Measurements from ENCODE around the gene TSPAN11. TPM values are rescaled to one million over a fixed set of nuclear protein-coding genes. Genes with fewer than 3 reads are reported as not detected.

The TSPAN11 gene
- total and polyA plus RNA-seq, 4 donors, result 0.13 to 1.2 (median 0.44) TPM

GRCh38 chr12:30980955-30981662 lies 54.6 kb downstream of the TSPAN11 start:
- H3K9ac ChIP-seq (ENCODE audit: low read depth in 1 of 2, low read length in 2 of 2), result no peak overlapping the region
- DNase-seq (ENCODE audit: low spot score), result no peak
- TF ChIP-seq EGR1 (IDR thresholded peaks at IDR 0.05; ENCODE audit: low read depth in 2 of 2), result no peak
- TF ChIP-seq JUND (IDR thresholded peaks at IDR 0.05), result no peak
- TF ChIP-seq, protein P1, sequence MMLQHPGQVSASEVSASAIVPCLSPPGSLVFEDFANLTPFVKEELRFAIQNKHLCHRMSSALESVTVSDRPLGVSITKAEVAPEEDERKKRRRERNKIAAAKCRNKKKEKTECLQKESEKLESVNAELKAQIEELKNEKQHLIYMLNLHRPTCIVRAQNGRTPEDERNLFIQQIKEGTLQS (IDR thresholded peaks at IDR 0.05), result no peak
- no peak for TF ChIP-seq HNF4G (IDR thresholded peaks at IDR 0.05)
- no peak for TF ChIP-seq NR2F2 (IDR thresholded peaks at IDR 0.05)
- TF ChIP-seq MAX (IDR thresholded peaks at IDR 0.05), result no peak
- no peak for TF ChIP-seq FOXA1 (IDR thresholded peaks at IDR 0.05)
- TF ChIP-seq FOXA2 (IDR thresholded peaks at IDR 0.05), result no peak
- TF ChIP-seq RAD21 (IDR thresholded peaks at IDR 0.05), result no peak
- no peak for TF ChIP-seq REST (IDR thresholded peaks at IDR 0.05)
- TF ChIP-seq ZBTB33 (IDR thresholded peaks at IDR 0.05), result no peak
- TF ChIP-seq RXRA (IDR thresholded peaks at IDR 0.05), result no peak
- TF ChIP-seq GABPA (IDR thresholded peaks at IDR 0.05 in 1 of 2, conservative IDR thresholded peaks at IDR 0.05 in 1 of 2), result no peak
- no peak overlapping the region for H3K4me3 ChIP-seq (ENCODE audit: low read depth in 1 of 3, low read length in 3 of 3)
- H3K9me3 ChIP-seq (ENCODE audit: control insufficient read depth in 4 of 4, low read length in 3 of 4), result no peaks in the 10 kb centered on the region
- H3K36me3 ChIP-seq (ENCODE audit: control insufficient read depth in 4 of 4, insufficient read depth in 3 of 4, low read depth in 1 of 4, low read length in 3 of 4), result no peaks in the 10 kb centered on the region
- H3K27me3 ChIP-seq (ENCODE audit: control insufficient read depth in 4 of 4, insufficient read depth in 4 of 4, low read length in 3 of 4), result no peaks in the 10 kb centered on the region
- no peak overlapping the region for H3K27ac ChIP-seq (ENCODE audit: low read depth in 1 of 2, low read length in 2 of 2)
- no peaks in the 10 kb centered on the region for H3K4me1 ChIP-seq (ENCODE audit: control insufficient read depth in 4 of 4, insufficient read depth in 4 of 4, low read length in 3 of 4)
- WGBS, result 83% methylated on average over 18 of the region's 18 CpGs

GRCh38 chr12:30982413-30982812 lies 55.9 kb downstream of the TSPAN11 start:
- no peak overlapping the region for H3K4me3 ChIP-seq (ENCODE audit: low read depth in 1 of 3, low read length in 3 of 3)
- no peak overlapping the region for H3K9ac ChIP-seq (ENCODE audit: low read depth in 1 of 2, low read length in 2 of 2)
- no peak for DNase-seq (ENCODE audit: low spot score)
- H3K9me3 ChIP-seq (ENCODE audit: control insufficient read depth in 4 of 4, low read length in 3 of 4), result no peaks in the 10 kb centered on the region
- WGBS, result 96% methylated on average over 12 of the region's 12 CpGs
- H3K36me3 ChIP-seq (ENCODE audit: control insufficient read depth in 4 of 4, insufficient read depth in 3 of 4, low read depth in 1 of 4, low read length in 3 of 4), result no peaks in the 10 kb centered on the region
- H3K27me3 ChIP-seq (ENCODE audit: control insufficient read depth in 4 of 4, insufficient read depth in 4 of 4, low read length in 3 of 4), result no peaks in the 10 kb centered on the region
- H3K27ac ChIP-seq (ENCODE audit: low read depth in 1 of 2, low read length in 2 of 2), result no peak overlapping the region
- no peaks in the 10 kb centered on the region for H3K4me1 ChIP-seq (ENCODE audit: control insufficient read depth in 4 of 4, insufficient read depth in 4 of 4, low read length in 3 of 4)
- TF ChIP-seq RAD21 (IDR thresholded peaks at IDR 0.05) (no peak), FOXA1 (IDR thresholded peaks at IDR 0.05) (no peak), FOXA2 (IDR thresholded peaks at IDR 0.05) (no peak), HNF4A (conservative IDR thresholded peaks at IDR 0.05) (no peak), TAF1 (conservative IDR thresholded peaks at IDR 0.05) (no peak), JUND (IDR thresholded peaks at IDR 0.05) (no peak), ZBTB33 (IDR thresholded peaks at IDR 0.05) (no peak), CTCF (IDR thresholded peaks at IDR 0.05; ENCODE audit: low read depth, low read length, missing input control) (no peak), NR2F2 (IDR thresholded peaks at IDR 0.05) (no peak), EGR1 (IDR thresholded peaks at IDR 0.05; ENCODE audit: low read depth in 2 of 2) (no peak), SP1 (IDR thresholded peaks at IDR 0.05) (no peak), REST (IDR thresholded peaks at IDR 0.05) (no peak), YY1 (IDR thresholded peaks at IDR 0.05) (no peak)
